OCI-M2 (cell line): ENCODE data around the gene ZNF236.
"Not testable (repeated sequence)": the region's sequence is repeated elsewhere in the genome, so short reads cannot be mapped to it uniquely, and the experiment has no call there.

Experiments
- DNase-seq: peaks from one replicate; lab custom pipeline; 2025; ENCODE audit not compliant: unreplicated experiment; lab: John Stamatoyannopoulos, UW

ZNF236 gene

GRCh38 chr18:76985156-76985950 lies 163.0 kb downstream of the ZNF236 start:
- no peak for DNase-seq

DNA sequence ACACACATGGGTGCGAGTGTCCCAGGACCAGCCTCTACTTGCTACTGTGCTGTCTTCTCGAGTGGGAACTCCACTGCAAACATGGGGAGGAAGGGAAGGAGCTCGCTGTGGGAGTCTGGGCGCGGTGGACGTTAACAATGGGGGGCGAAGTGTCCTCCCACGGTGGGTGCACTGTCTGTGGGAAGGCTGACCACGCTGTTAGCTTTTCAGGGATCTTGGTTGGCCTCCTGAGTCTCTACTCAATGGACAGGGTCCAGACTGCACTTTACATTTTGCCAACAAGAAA lies 163.5 kb downstream of the ZNF236 start:
- no peak for DNase-seq

- DNase-seq = no peak
Measured at GRCh38 chr18:76986406-76986805, 164.0 kb downstream of the ZNF236 start.

GRCh38 chr18:76988031-76988826 lies 165.9 kb downstream of the ZNF236 start:
- DNase-seq = no peak

DNA sequence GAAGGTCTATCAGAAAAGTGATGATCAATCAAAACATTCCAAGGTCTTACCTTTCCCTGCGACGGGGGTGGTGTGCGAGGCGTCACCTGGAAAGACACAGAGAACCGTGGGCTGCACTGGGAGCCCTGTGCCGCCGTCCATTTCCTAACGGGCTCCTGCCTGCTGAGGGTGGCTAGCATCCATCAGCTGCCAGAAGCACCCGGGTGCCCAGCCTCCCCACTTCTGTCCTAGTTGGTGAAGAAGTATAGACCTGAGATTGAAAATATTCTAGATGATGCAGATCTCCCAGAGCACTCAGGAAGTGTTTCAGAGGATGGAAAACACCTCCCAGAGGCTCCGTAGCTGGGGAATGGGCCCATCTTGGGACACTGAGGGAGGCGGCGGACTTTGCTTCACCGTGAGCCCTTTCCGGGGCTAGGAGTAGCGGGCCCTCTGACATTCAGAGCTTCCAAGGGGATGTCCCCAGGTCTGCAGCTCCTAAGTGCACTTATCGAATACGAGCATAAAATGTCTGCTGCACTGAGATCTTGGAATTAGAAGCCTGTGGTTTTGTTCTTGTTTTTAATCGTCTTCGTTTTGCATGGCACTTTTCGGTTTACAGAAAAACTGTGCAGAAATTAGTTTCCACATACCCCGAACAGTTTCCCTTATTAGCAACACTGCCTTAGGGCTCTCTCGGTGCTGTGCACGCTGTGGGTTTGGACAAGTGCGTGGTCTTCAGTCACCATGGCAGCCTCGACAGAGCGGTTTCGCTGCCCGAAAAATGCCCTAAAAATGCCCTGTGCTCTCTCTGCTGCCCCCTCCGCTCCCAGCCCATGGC lies 166.7 kb downstream of the ZNF236 start:
- no peak for DNase-seq

GRCh38 chr18:76989647-76990190 lies 167.4 kb downstream of the ZNF236 start:
- no peak for DNase-seq

DNA sequence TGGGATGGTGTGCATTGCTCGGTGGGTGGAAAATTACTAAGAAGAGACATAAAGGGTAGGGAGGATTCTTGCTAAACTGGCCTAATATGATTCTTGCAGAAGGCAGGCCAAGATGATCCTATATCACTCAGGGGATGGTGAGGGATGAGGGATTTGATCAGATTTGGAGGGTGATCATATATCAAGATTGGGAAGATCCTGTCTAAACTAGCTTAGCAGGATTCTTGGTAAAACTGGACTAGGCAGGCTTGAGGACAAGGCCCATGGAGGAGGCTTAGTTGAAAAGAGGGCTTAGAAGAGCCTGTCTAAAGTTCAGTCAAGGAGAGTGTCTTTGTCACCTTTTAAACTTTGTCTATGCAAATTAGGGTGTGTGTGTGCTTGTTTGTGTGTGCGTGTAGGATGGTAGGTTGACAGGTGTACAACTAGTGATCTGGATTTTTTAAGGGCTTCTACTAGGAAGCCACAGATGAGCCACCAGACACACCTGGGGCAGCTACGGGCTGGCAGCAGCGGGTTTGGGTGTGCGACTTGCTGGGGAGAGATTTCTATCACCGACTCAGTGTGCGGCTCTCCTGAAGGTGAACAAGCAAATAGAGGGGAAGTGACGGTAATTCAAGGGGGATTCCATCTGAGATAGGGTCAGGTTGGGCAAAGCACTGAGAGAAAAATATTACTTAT lies 168.1 kb downstream of the ZNF236 start:
- DNase-seq = not testable (repeated sequence)

GRCh38 chr18:76991021-76991688 lies 168.8 kb downstream of the ZNF236 start:
- no peak for DNase-seq

- DNase-seq = no peak
Measured at GRCh38 chr18:76992226-76993084, 170.1 kb downstream of the ZNF236 start.

DNA sequence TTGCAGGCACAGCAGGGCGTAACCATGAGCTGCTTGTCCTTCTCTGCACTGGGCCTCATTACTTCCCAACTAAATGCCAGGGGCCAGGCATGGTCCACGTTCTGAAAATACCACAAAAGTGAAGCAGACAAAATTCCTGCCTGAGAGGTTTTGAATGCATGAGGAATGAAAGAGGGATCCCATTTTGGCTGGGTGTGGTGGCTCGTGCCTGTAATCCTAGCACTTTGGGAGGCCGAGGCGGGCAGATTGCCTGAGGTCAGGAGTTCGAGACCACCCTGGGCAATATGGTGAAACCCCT lies 170.7 kb downstream of the ZNF236 start:
- DNase-seq = no peak

DNA sequence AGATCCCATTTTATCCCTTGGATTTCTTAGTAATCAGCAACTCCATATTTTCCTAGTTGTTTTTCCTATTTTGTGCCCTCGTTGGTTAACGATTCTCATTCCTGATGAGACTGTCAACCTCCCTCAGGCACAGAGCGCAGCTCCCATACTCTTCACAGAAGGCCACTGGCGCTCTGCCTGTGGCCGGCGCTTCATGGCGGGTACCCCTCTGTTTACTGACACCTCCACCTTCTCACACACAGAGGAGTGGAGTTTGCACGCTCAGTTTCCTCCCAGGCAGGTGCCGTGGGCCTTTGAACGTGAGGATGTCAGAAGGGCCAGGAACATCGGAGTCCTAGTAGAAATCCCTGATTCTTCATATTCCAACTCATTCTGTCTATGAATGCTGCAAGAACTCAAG lies 171.2 kb downstream of the ZNF236 start:
- no peak for DNase-seq

- no peak for DNase-seq
Measured at GRCh38 chr18:76994086-76994654, 171.8 kb downstream of the ZNF236 start.

GRCh38 chr18:76995896-76996295 lies 173.5 kb downstream of the ZNF236 start:
- DNase-seq = no peak

- no peak for DNase-seq
Measured at GRCh38 chr18:76996429-76996828, 174.1 kb downstream of the ZNF236 start.

DNA sequence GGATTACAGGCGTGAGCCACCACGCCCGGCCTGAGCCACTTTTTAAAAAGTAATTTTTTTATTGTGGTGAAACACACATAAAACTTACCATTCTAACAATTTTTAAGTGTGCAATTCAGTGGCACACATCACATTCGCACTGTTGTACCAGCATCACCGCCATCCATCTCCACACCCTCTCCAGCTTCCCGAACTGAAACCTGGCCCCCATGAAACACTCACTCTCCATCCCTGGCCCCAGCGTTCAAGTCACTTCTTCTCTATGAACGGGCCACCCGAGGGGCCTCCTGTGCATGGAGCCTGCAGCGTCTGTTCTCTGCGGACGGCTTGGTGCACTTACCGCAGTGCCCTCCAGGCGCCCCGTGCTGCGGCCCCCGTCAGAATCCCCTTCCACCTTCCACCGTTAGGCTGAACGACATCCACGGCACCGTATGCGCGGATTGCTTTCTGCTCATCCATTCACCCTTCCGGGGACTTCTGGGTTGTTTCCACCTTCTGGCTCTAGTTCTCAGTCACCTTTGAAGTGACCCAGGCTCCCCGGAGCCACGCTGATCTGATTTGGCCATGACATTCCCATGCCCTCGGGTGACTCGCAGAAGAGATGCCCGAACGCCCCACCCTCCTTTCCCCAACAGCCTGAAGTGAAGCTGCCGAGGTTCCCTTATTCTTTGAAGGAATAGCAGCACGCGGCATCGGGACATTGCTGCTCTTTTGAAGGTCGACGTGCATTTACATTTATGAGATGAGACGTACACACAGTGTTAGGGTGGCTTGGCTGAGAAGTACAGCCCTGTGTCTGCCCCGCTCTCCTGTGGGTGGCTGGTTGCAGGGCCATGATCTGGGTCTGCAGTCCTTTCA lies 175.8 kb downstream of the ZNF236 start:
- no peak for DNase-seq

DNA sequence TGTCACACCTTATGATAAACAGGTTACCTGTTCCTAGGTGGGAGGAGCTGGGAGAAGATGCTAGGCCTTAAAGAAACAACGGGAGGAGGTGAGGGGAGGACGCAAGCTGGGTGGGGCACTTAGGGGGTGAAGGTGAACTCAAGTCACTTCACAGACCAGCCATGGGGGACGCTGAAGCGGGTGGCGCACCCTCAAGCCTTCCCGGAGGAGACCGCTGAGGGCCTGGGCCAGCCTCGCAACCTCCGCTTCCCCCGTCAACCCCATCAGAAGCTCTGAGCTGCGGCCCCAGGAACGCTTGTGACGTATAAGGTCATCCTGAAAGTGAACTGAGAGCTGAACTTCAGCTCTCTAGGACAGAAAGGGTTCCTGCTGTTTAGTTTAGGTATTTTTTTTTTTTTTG lies 176.7 kb downstream of the ZNF236 start:
- no peak for DNase-seq

DNA sequence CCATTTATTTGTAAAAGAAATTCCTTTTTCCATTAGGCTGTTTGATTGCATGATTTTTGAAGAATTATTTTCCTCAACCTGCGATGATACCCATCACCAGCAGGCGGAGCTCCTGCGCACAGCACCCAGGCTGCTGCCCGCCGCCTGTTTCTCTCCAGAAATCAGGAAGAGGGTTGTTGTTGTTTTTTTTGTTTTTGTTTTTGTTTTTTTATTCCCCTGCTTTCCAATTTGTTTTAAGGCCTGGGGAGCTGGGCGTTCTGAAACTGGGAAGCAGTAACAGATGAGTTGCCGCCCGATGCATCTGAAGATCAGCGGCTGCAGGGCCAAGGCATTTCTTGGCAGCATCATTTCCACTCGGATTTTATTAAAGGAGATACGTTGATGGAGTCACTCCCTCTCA lies 178.2 kb downstream of the ZNF236 start:
- DNase-seq = no peak

- no peak for DNase-seq
Measured at GRCh38 chr18:77001041-77001440, 178.7 kb downstream of the ZNF236 start.
